SK-N-SH treated with all-trans-retinoic acid at 6 μM for 48 hours (cell line): Measurements from ENCODE around the gene RNF19B.

ENCODE experiments used
- BACH2 ChIP-seq: fragments of 250-450 bp; sonication (Bioruptor Pico); IDR thresholded peaks from 2 replicates; pipeline ENCODE4 v1.9.0; 2021; ENCODE audit warnings: mild to moderate bottlenecking, borderline replicate concordance
- CSDC2 ChIP-seq: fragments of 250-450 bp; sonication (Bioruptor Pico); IDR thresholded peaks from 2 replicates; pipeline ENCODE4 v1.5.0; 2020; ENCODE audit warnings: mild to moderate bottlenecking, moderate library complexity
- ESRRG ChIP-seq: fragments of 250-450 bp; sonication (Bioruptor Pico); IDR thresholded peaks from 2 replicates; pipeline ENCODE4 v1.6.1; 2021; ENCODE audit warnings: mild to moderate bottlenecking
- PPARA ChIP-seq: fragments of 250-450 bp; sonication (Bioruptor Pico); IDR thresholded peaks from 2 replicates; pipeline ENCODE4 v1.5.0; 2020; ENCODE audit warnings: mild to moderate bottlenecking, borderline replicate concordance
- SNAI2 ChIP-seq: fragments of 250-450 bp; sonication (Bioruptor Pico); IDR thresholded peaks from 2 replicates; pipeline ENCODE4 v1.5.0; 2020; ENCODE audit warnings: mild to moderate bottlenecking, moderate library complexity
- TOX ChIP-seq: fragments of 250-450 bp; sonication (Bioruptor Pico); IDR thresholded peaks from 2 replicates; pipeline ENCODE4 v1.8.0; 2021; ENCODE audit warnings: mild to moderate bottlenecking, moderate library complexity, borderline replicate concordance
- ZFP30 ChIP-seq: fragments of 450-650 bp; formaldehyde crosslinking; IDR thresholded peaks from 2 replicates; pipeline ENCODE4 v1.5.0; 2022; ENCODE audit warnings: mild to moderate bottlenecking, moderate library complexity
- ZNF565 ChIP-seq: fragments of 450-650 bp; formaldehyde crosslinking; conservative IDR thresholded peaks from 2 replicates; pipeline ENCODE4 v1.5.0; 2020; ENCODE audit warnings: low read depth, mild to moderate bottlenecking, moderate library complexity
- ZNF8 ChIP-seq: fragments of 450-650 bp; formaldehyde crosslinking; IDR thresholded peaks from 2 replicates; pipeline ENCODE4 v1.5.0; 2020; ENCODE audit warnings: mild to moderate bottlenecking, moderate library complexity
- TF ChIP-seq, protein P1 (sequence below): fragments of 250-450 bp; sonication (Bioruptor Pico); IDR thresholded peaks from 2 replicates; pipeline ENCODE4 v1.5.0; 2020; ENCODE audit warnings: mild to moderate bottlenecking, moderate library complexity
- TF ChIP-seq, protein P2 (sequence below): fragments of 250-450 bp; sonication (Bioruptor Pico); IDR thresholded peaks from 2 replicates; pipeline ENCODE4 v1.8.0; 2020; ENCODE audit warnings: mild to moderate bottlenecking, moderate library complexity, borderline replicate concordance

The RNF19B gene

DNA sequence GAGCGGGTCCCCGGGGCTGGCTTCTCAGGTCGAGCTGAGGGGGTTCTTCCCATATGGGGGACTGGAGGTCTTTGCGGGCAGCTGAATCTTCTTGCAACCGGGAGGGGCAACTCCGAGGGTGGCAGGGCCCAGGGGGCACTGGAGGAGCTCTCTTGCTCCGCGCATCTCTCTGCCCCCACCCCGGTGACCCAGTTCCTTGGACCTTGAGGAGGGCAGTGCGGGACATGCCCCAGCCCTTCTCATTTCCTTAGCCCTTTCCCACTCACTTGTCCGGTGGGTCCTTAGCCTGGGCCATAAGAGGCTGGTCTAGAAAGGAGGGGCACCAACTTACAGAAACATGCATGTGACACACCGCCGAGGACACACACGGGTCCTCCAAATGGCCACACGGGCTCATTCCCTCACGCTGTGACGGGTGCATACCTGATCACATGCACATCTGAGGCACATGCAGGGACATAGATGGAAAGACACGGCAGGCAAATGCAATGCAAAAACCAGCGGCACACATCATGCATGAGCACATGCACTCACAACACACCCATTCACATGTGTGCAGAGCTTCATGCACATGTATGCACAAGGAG is 77.7 kb downstream of the RNF19B start (continued):
- TF ChIP-seq, protein P1, sequence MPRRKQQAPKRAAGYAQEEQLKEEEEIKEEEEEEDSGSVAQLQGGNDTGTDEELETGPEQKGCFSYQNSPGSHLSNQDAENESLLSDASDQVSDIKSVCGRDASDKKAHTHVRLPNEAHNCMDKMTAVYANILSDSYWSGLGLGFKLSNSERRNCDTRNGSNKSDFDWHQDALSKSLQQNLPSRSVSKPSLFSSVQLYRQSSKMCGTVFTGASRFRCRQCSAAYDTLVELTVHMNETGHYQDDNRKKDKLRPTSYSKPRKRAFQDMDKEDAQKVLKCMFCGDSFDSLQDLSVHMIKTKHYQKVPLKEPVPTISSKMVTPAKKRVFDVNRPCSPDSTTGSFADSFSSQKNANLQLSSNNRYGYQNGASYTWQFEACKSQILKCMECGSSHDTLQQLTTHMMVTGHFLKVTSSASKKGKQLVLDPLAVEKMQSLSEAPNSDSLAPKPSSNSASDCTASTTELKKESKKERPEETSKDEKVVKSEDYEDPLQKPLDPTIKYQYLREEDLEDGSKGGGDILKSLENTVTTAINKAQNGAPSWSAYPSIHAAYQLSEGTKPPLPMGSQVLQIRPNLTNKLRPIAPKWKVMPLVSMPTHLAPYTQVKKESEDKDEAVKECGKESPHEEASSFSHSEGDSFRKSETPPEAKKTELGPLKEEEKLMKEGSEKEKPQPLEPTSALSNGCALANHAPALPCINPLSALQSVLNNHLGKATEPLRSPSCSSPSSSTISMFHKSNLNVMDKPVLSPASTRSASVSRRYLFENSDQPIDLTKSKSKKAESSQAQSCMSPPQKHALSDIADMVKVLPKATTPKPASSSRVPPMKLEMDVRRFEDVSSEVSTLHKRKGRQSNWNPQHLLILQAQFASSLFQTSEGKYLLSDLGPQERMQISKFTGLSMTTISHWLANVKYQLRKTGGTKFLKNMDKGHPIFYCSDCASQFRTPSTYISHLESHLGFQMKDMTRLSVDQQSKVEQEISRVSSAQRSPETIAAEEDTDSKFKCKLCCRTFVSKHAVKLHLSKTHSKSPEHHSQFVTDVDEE, result no peak
- TF ChIP-seq SNAI2 (CRISPR knock-in tag), result no peak
- no peak for TF ChIP-seq CSDC2 (CRISPR knock-in tag)
- TF ChIP-seq ZNF565 (CRISPR knock-in tag), result no peak
- TF ChIP-seq ESRRG, result no peak
- TF ChIP-seq BACH2, result no peak
- TF ChIP-seq PPARA, result no peak
- no peak for TF ChIP-seq ZFP30
- no peak for TF ChIP-seq TOX
- TF ChIP-seq ZNF8 (CRISPR knock-in tag), result no peak
- TF ChIP-seq, protein P2, sequence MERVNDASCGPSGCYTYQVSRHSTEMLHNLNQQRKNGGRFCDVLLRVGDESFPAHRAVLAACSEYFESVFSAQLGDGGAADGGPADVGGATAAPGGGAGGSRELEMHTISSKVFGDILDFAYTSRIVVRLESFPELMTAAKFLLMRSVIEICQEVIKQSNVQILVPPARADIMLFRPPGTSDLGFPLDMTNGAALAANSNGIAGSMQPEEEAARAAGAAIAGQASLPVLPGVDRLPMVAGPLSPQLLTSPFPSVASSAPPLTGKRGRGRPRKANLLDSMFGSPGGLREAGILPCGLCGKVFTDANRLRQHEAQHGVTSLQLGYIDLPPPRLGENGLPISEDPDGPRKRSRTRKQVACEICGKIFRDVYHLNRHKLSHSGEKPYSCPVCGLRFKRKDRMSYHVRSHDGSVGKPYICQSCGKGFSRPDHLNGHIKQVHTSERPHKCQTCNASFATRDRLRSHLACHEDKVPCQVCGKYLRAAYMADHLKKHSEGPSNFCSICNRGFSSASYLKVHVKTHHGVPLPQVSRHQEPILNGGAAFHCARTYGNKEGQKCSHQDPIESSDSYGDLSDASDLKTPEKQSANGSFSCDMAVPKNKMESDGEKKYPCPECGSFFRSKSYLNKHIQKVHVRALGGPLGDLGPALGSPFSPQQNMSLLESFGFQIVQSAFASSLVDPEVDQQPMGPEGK (CRISPR knock-in tag), result no peak
